ENCODE results near the gene MTMR10. TPM values are rescaled to one million over a fixed set of nuclear protein-coding genes. Genes with fewer than 3 reads are reported as not detected.

MTMR10 gene
- total RNA-seq, 1 experiment from 2014 or later: 23.2 TPM

GRCh38 chr15:30940359-30940758 lies 51.1 kb downstream of the MTMR10 start:
- Histone ChIP-seq H3K79me1 (ENCODE audit: insufficient read depth, low read depth, low read length, poor library complexity, severe bottlenecking) (no peaks in the 10 kb centered on the region), H4K5ac (ENCODE audit: insufficient read length, low read depth, low read length) (no peak overlapping the region), H3K9ac (ENCODE audit: extremely low read depth, insufficient read length, low read length) (no peak overlapping the region)

More at GRCh38 chr15:30940359-30940758, 51.1 kb downstream of the MTMR10 start:
- Histone ChIP-seq H2AK5ac (ENCODE audit: insufficient read length, low read length) (no peak overlapping the region), H4K91ac (ENCODE audit: insufficient read length, low read depth, low read length) (no peak overlapping the region), H3K23ac (ENCODE audit: insufficient read length, low read depth, low read length) (no peak overlapping the region), H2BK20ac (ENCODE audit: low read depth, low read length, poor library complexity, severe bottlenecking) (no peak overlapping the region), H3K79me2 (ENCODE audit: insufficient read depth, low read length) (no peaks in the 10 kb centered on the region), H3K23me2 (ENCODE audit: insufficient read length, low read depth, low read length, poor library complexity, severe bottlenecking) (no peaks in the 10 kb centered on the region), H2BK15ac (ENCODE audit: low read depth, low read length) (no peak overlapping the region), H3K4ac (ENCODE audit: low read depth, low read length) (no peak overlapping the region), H3K4me2 (ENCODE audit: insufficient read depth, insufficient read length, low read length) (no peak overlapping the region), H3K27me3 (ENCODE audit: insufficient read depth, low read length) (no peaks in the 10 kb centered on the region), H3K18ac (ENCODE audit: insufficient read length, low read depth, low read length) (no peak overlapping the region), H3K14ac (ENCODE audit: insufficient read depth, low read length) (no peak overlapping the region), H2AFZ (ENCODE audit: low read length) (no peak overlapping the region), H4K8ac (replicated peaks; ENCODE audit: insufficient read length, low read depth, low read length) (no peak overlapping the region), H2BK5ac (ENCODE audit: insufficient read length, low read length) (no peak overlapping the region), H4K20me1 (ENCODE audit: control insufficient read depth, insufficient read depth, insufficient read length) (no peaks in the 10 kb centered on the region), H3K4me1 (ENCODE audit: insufficient read depth, low read length) (no peaks in the 10 kb centered on the region), H3K27ac (ENCODE audit: insufficient read length, low read depth, low read length) (no peak overlapping the region), H2BK12ac (ENCODE audit: insufficient read length, low read depth, low read length) (no peak overlapping the region), H2BK120ac (ENCODE audit: low read depth, low read length, poor library complexity, severe bottlenecking) (no peak overlapping the region), H3T11ph (ENCODE audit: low read length) (no peak overlapping the region), H3K9me3 (ENCODE audit: control insufficient read depth, low read depth, low read length) (no peaks in the 10 kb centered on the region), H3K56ac (ENCODE audit: insufficient read length, low read depth, low read length) (no peak overlapping the region)
- no peaks in the 10 kb centered on the region for H3K4me1 Mint-ChIP-seq
- H3K36me3 Mint-ChIP-seq (ENCODE audit: insufficient read depth in 1 of 3, low read depth in 3 of 3): peaks cover 18 to 85% (median 74%) of the 10 kb centered on the region in 3 experiments
- no peak overlapping the region for H3K4me3 Mint-ChIP-seq
- no peaks in the 10 kb centered on the region for H3K27me3 Mint-ChIP-seq (ENCODE audit: low read depth)
- no peak for DNase-seq
- H3K27ac Mint-ChIP-seq: no peak overlapping the region
- TF ChIP-seq, protein P1, sequence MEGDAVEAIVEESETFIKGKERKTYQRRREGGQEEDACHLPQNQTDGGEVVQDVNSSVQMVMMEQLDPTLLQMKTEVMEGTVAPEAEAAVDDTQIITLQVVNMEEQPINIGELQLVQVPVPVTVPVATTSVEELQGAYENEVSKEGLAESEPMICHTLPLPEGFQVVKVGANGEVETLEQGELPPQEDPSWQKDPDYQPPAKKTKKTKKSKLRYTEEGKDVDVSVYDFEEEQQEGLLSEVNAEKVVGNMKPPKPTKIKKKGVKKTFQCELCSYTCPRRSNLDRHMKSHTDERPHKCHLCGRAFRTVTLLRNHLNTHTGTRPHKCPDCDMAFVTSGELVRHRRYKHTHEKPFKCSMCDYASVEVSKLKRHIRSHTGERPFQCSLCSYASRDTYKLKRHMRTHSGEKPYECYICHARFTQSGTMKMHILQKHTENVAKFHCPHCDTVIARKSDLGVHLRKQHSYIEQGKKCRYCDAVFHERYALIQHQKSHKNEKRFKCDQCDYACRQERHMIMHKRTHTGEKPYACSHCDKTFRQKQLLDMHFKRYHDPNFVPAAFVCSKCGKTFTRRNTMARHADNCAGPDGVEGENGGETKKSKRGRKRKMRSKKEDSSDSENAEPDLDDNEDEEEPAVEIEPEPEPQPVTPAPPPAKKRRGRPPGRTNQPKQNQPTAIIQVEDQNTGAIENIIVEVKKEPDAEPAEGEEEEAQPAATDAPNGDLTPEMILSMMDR (conservative IDR thresholded peaks at IDR 0.05): no peak
- no peaks in the 10 kb centered on the region for H3K9me3 Mint-ChIP-seq
- no CpG with 5 or more reads among the region's 4 CpGs for WGBS (ENCODE audit: extremely low coverage, insufficient read length, low lambda C conversion rate)

Data from H9 (cell line).